ENCODE data around the gene SBF1.

DNA sequence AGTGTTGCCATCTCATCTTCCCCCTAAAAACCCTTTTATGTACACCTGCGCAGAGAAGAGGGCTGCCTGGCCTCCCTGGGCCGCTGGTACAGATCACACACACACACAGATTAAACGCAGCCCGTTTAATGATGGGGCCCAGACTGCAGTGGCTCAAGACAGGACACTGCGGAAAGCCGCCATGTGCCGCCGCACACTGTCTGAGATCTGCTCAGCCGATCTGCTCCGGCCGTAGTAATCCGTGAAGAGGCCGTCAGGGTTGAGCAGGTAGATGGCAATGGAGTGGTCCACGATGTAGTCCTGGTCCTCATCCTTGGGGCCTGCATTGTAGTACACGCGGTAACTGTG, 48.6 kb upstream of the SBF1 start:
- TF ChIP-seq, protein P1, sequence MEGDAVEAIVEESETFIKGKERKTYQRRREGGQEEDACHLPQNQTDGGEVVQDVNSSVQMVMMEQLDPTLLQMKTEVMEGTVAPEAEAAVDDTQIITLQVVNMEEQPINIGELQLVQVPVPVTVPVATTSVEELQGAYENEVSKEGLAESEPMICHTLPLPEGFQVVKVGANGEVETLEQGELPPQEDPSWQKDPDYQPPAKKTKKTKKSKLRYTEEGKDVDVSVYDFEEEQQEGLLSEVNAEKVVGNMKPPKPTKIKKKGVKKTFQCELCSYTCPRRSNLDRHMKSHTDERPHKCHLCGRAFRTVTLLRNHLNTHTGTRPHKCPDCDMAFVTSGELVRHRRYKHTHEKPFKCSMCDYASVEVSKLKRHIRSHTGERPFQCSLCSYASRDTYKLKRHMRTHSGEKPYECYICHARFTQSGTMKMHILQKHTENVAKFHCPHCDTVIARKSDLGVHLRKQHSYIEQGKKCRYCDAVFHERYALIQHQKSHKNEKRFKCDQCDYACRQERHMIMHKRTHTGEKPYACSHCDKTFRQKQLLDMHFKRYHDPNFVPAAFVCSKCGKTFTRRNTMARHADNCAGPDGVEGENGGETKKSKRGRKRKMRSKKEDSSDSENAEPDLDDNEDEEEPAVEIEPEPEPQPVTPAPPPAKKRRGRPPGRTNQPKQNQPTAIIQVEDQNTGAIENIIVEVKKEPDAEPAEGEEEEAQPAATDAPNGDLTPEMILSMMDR (conservative IDR thresholded peaks at IDR 0.05; ENCODE audit: low read depth, low read length): no peak
- no peak for TF ChIP-seq EZH2 (IDR thresholded peaks at IDR 0.05; ENCODE audit: borderline replicate concordance, low read depth, low read length, poor library complexity, severe bottlenecking)

Measured in A673 (cell line).